Panc1 (cell line): Measurements from ENCODE around the gene HABP2. TPM values are rescaled to one million over a fixed set of nuclear protein-coding genes. Genes with fewer than 3 reads are reported as not detected.

Source experiments
- ATAC-seq: fragments of 200-7000 bp; cut with Tn5 transposase; 2 replicates; pipeline ENCODE4 v1.9.1; 2020; ENCODE audit warnings: mild to moderate bottlenecking, moderate library complexity
- BruUV-seq: library from RNA; stranded (reverse); fragments of 400-500 nt; replicated peaks from 2 replicates; lab custom pipeline; 2021; lab: Mats Ljungman, UMichigan
- CTCF ChIA-PET: fragments of 300-600 bp; sonication (Branson Sonifier 250); formaldehyde crosslinking; loops from one replicate; lab custom pipeline; 2022; ENCODE audit warnings: antibody characterized with exemption; lab: Charles Lee
- POLR2A ChIA-PET: fragments of 300-600 bp; sonication (Branson Sonifier 250); formaldehyde crosslinking; loops from one replicate; lab custom pipeline; 2022; ENCODE audit warnings: antibody characterized with exemption; lab: Charles Lee
- DNase-seq: peaks from one replicate; pipeline ENCODE4 v3.0.0-alpha.2; 2010; ENCODE audit warnings: low read depth, low spot score
- H3K27ac ChIP-seq: 2 replicates; pipeline ENCODE4 v1.5.1; 2011; ENCODE audit warnings: mild to moderate bottlenecking, low read length, inconsistent platforms
- H3K27me3 ChIP-seq: fragments of 200-500 bp; sonication (Bioruptor generic); 2 replicates; pipeline ENCODE4 v1.6.0; 2014; ENCODE audit warnings: low read length, inconsistent platforms; ENCODE audit not compliant: control insufficient read depth, insufficient read depth
- H3K36me3 ChIP-seq: fragments of 200-500 bp; sonication (Bioruptor generic); 2 replicates; pipeline ENCODE4 v1.5.1; 2014; ENCODE audit warnings: inconsistent platforms, mild to moderate bottlenecking, low read length, moderate library complexity; ENCODE audit not compliant: control insufficient read depth, insufficient read depth
- H3K4me1 ChIP-seq: 2 replicates; pipeline ENCODE4 v1.5.1; 2011; ENCODE audit warnings: inconsistent platforms, mild to moderate bottlenecking, low read length, moderate library complexity; ENCODE audit not compliant: control insufficient read depth, insufficient read depth
- H3K4me3 ChIP-seq, 2 experiments: 2 replicates each; pipeline ENCODE4 v1.5.1; 2011 to 2012; ENCODE audit warnings: low read depth in 2 of 2, low read length in 2 of 2, mild to moderate bottlenecking in 2 of 2, inconsistent platforms in 1 of 2, moderate library complexity in 1 of 2
- H3K9me3 ChIP-seq: fragments of 200-500 bp; sonication (Bioruptor generic); 2 replicates; pipeline ENCODE4 v1.5.1; 2014; ENCODE audit warnings: low read depth, mild to moderate bottlenecking, inconsistent platforms, low read length, moderate library complexity; ENCODE audit not compliant: control insufficient read depth, insufficient read depth
- POLR2AphosphoS5 ChIP-seq: IDR thresholded peaks from 2 replicates; pipeline ENCODE4 v1.6.1; 2012; ENCODE audit warnings: mild to moderate bottlenecking, low read depth, low read length, moderate library complexity
- SIN3A ChIP-seq: IDR thresholded peaks from 2 replicates; pipeline ENCODE4 v1.6.1; 2012; ENCODE audit warnings: low read depth, mild to moderate bottlenecking, low read length, moderate library complexity, borderline replicate concordance; ENCODE audit not compliant: insufficient read depth
- TCF7L2 ChIP-seq: IDR thresholded peaks from 2 replicates; pipeline ENCODE4 v1.6.1; 2011; ENCODE audit warnings: mild to moderate bottlenecking, low read depth, low read length, inconsistent platforms
- in situ Hi-C: cut with HindIII; loops from 2 replicates; pipeline ENCODE4 v1.10.0; 2016; ENCODE audit warnings: low sequenced_read_pairs, low pct_unique_long_range_greater_than_20kb
- intact Hi-C: fragments of 100-400 bp; cut with micrococcal nuclease; formaldehyde crosslinking; loops from one replicate; pipeline ENCODE4 v1.10.0; 2022; ENCODE audit not compliant: unreplicated experiment
- total RNA-seq: library from RNA; stranded (reverse); gene quantifications from one replicate; pipeline ENCODE4 v1.2.1, GENCODE V29; 2021; ENCODE audit not compliant: unreplicated experiment
- TF ChIP-seq, protein P1 (sequence below), 2 experiments: IDR thresholded peaks; 2 replicates each; pipeline ENCODE4 v1.6.1; 2011 to 2012; ENCODE audit warnings: low read depth in 2 of 2, control low read depth in 1 of 2, low read length in 1 of 2, mild to moderate bottlenecking in 1 of 2, moderate library complexity in 1 of 2; ENCODE audit not compliant: insufficient read depth in 1 of 2
- TF ChIP-seq, protein P2 (sequence below): fragments of 450-650 bp; IDR thresholded peaks from 2 replicates; pipeline ENCODE4 v1.5.1; 2017; ENCODE audit warnings: mild to moderate bottlenecking

HABP2 gene
- total RNA-seq, 1 experiment from 2014 or later = 0.13 TPM

DNA sequence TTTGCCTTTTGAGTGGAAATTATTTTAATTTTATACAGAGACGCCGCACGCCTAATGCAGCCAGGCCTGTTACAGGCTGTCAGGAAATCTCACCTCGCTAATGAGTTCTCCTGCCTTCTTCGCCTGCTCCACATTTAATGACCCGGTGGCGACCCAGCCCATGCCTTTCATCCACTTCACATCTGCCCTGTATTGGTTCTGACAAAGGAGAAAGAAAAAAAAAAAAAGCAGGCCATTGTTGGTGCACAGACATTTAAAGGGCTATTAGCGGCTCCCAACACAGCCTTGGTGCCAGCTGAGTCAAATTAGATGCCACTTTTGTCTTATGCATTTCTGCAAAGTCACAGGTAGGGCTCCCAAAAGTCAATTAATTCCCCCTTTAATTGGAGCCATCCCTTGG, 67.7 kb downstream of the HABP2 start:
- in situ Hi-C loops = no loop called here
- peaks cover 60% of the 10 kb centered on the region for H3K27me3 ChIP-seq

DNA sequence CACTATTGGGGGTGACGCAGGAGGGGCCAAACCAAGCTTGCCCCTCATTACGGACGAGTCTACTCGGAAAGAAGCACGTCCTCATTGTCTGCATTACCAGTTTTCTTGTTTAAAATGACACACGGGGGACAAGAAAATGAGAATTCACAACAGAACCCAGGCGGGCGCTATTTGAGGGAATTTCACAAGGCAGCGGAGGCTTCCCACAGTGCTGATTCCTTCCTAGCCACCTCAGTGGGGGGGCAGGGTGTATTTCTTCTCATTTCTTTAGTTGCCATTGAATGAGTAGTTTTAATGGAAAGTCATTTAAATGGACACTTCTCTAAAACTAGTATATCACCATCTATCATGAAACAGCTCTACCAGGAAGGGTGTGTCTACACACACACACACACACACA, 68.1 kb downstream of the HABP2 start:
- Histone ChIP-seq H3K9me3 (no peaks in the 10 kb centered on the region), H3K36me3 (no peaks in the 10 kb centered on the region), H3K27ac (no peak overlapping the region), H3K4me3 (no peak overlapping the region), H3K4me1 (no peaks in the 10 kb centered on the region), H3K27me3 (peaks cover 62% of the 10 kb centered on the region)
- TF ChIP-seq, protein P1, sequence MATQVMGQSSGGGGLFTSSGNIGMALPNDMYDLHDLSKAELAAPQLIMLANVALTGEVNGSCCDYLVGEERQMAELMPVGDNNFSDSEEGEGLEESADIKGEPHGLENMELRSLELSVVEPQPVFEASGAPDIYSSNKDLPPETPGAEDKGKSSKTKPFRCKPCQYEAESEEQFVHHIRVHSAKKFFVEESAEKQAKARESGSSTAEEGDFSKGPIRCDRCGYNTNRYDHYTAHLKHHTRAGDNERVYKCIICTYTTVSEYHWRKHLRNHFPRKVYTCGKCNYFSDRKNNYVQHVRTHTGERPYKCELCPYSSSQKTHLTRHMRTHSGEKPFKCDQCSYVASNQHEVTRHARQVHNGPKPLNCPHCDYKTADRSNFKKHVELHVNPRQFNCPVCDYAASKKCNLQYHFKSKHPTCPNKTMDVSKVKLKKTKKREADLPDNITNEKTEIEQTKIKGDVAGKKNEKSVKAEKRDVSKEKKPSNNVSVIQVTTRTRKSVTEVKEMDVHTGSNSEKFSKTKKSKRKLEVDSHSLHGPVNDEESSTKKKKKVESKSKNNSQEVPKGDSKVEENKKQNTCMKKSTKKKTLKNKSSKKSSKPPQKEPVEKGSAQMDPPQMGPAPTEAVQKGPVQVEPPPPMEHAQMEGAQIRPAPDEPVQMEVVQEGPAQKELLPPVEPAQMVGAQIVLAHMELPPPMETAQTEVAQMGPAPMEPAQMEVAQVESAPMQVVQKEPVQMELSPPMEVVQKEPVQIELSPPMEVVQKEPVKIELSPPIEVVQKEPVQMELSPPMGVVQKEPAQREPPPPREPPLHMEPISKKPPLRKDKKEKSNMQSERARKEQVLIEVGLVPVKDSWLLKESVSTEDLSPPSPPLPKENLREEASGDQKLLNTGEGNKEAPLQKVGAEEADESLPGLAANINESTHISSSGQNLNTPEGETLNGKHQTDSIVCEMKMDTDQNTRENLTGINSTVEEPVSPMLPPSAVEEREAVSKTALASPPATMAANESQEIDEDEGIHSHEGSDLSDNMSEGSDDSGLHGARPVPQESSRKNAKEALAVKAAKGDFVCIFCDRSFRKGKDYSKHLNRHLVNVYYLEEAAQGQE (IDR thresholded peaks at IDR 0.05; ENCODE audit: insufficient read depth in 1 of 2, low read depth in 2 of 2, low read length in 1 of 2) = no peak
- TF ChIP-seq, protein P2, sequence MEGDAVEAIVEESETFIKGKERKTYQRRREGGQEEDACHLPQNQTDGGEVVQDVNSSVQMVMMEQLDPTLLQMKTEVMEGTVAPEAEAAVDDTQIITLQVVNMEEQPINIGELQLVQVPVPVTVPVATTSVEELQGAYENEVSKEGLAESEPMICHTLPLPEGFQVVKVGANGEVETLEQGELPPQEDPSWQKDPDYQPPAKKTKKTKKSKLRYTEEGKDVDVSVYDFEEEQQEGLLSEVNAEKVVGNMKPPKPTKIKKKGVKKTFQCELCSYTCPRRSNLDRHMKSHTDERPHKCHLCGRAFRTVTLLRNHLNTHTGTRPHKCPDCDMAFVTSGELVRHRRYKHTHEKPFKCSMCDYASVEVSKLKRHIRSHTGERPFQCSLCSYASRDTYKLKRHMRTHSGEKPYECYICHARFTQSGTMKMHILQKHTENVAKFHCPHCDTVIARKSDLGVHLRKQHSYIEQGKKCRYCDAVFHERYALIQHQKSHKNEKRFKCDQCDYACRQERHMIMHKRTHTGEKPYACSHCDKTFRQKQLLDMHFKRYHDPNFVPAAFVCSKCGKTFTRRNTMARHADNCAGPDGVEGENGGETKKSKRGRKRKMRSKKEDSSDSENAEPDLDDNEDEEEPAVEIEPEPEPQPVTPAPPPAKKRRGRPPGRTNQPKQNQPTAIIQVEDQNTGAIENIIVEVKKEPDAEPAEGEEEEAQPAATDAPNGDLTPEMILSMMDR = no peak
- TF ChIP-seq POLR2AphosphoS5 (no peak), SIN3A (no peak), TCF7L2 (no peak)
- DNase-seq (no peak), ATAC-seq (no peak)
- BruUV-seq = no TSS peak
- ChIA-PET POLR2A (no interaction called here), CTCF (no interaction called here)
- in situ Hi-C loops = no loop called here
- intact Hi-C loops = no loop called here

More for the DNA sequence above, 67.7 kb downstream of the HABP2 start:
- POLR2A ChIA-PET = no interaction called here
- intact Hi-C loops = no loop called here
- Histone ChIP-seq H3K4me3 (no peak overlapping the region), H3K36me3 (no peaks in the 10 kb centered on the region), H3K4me1 (no peaks in the 10 kb centered on the region), H3K9me3 (no peaks in the 10 kb centered on the region), H3K27ac (no peak overlapping the region)
- ATAC-seq (no peak), DNase-seq (no peak)
- CTCF ChIA-PET = no interaction called here
- no TSS peak for BruUV-seq
- TF ChIP-seq, protein P1 (IDR thresholded peaks at IDR 0.05; ENCODE audit: insufficient read depth in 1 of 2, low read depth in 2 of 2, low read length in 1 of 2) = no peak
- TF ChIP-seq TCF7L2 (no peak), POLR2AphosphoS5 (no peak), SIN3A (no peak)
- TF ChIP-seq, protein P2 = no peak
